Measurements from ENCODE around the gene ITGB6. TPM values are rescaled to one million over a fixed set of nuclear protein-coding genes. Genes with fewer than 3 reads are reported as not detected.

ITGB6 gene
- total and polyA plus RNA-seq, 10 of the 15 experiments (the other 5 are each of a cell fraction or from before 2014, with no cell fraction given), result 0.04 TPM; not detected in 9

DNA sequence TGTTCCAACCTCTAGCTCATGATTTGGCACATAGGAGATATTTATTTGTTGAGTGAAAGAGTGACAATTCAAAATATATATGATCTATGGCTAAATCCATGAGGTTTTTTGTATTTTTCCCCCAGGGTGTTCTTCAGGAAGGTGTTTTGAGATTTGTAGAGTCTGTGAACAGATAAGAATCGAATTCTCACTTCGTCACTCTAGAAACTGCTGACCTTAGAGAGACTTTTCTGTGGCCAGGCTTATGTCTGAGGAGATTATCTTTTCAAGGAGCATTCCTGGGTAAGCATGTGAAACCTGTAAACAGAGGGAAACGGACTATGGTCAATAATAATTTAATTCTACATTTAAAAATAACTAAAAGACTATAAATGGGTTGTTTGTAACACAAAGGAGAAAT, 849 bp upstream of the ITGB6 start:
- intact Hi-C loops (cut with micrococcal nuclease; ENCODE audit: unreplicated experiment) (loop anchor here (10.0 kb wide), 1 partner anchor 306 kb away; no protein-coding TSS in a partner anchor), in situ Hi-C loops (cut with MboI) (no loop called here)
- Histone ChIP-seq H3K27me3 (replicated peaks in 1 of 2; ENCODE audit: control insufficient read depth in 2 of 2, insufficient read depth in 2 of 2, low read length in 1 of 2) (no peaks in the 10 kb centered on the region), H2AFZ (ENCODE audit: control insufficient read depth, low read depth, low read length) (no peak overlapping the region), H3K9me3 (replicated peaks; ENCODE audit: control insufficient read depth, insufficient read depth, low read length) (no peaks in the 10 kb centered on the region), H3K9ac (ENCODE audit: control insufficient read depth, insufficient read depth, low read length) (no peak overlapping the region), H3K4me2 (ENCODE audit: control insufficient read depth, insufficient read depth) (no peak overlapping the region), H3K27ac (ENCODE audit: control insufficient read depth, insufficient read depth) (no peak overlapping the region), H3K79me2 (ENCODE audit: control insufficient read depth, insufficient read depth, low read length) (no peaks in the 10 kb centered on the region), H3K4me3 (no peak overlapping the region), H4K20me1 (ENCODE audit: control insufficient read depth, insufficient read depth) (no peaks in the 10 kb centered on the region), H3K4me1 (ENCODE audit: control insufficient read depth, insufficient read depth, low read length) (no peaks in the 10 kb centered on the region), H3K36me3 (ENCODE audit: control insufficient read depth in 2 of 2, insufficient read depth in 2 of 2, low read length in 1 of 2) (no peaks in the 10 kb centered on the region; a peak in 1 of 4 replicates)
- whole genome bisulfite sequencing (ENCODE audit: insufficient coverage, insufficient replicate concordance, low lambda C conversion rate, missing lambda C conversion rate), result 64% methylated on average over 3 of the region's 3 CpGs
- TF ChIP-seq SMARCA5 (IDR thresholded peaks at IDR 0.05), result no peak
- TF ChIP-seq SUPT20H (IDR thresholded peaks at IDR 0.05; ENCODE audit: borderline replicate concordance, control insufficient read depth, low read depth, low read length), result no peak
- TF ChIP-seq, protein P1, sequence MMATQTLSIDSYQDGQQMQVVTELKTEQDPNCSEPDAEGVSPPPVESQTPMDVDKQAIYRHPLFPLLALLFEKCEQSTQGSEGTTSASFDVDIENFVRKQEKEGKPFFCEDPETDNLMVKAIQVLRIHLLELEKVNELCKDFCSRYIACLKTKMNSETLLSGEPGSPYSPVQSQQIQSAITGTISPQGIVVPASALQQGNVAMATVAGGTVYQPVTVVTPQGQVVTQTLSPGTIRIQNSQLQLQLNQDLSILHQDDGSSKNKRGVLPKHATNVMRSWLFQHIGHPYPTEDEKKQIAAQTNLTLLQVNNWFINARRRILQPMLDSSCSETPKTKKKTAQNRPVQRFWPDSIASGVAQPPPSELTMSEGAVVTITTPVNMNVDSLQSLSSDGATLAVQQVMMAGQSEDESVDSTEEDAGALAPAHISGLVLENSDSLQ (IDR thresholded peaks at IDR 0.05), result no peak
- TF ChIP-seq CBFB (IDR thresholded peaks at IDR 0.05; ENCODE audit: low read depth), result no peak
- TF ChIP-seq, protein P2, sequence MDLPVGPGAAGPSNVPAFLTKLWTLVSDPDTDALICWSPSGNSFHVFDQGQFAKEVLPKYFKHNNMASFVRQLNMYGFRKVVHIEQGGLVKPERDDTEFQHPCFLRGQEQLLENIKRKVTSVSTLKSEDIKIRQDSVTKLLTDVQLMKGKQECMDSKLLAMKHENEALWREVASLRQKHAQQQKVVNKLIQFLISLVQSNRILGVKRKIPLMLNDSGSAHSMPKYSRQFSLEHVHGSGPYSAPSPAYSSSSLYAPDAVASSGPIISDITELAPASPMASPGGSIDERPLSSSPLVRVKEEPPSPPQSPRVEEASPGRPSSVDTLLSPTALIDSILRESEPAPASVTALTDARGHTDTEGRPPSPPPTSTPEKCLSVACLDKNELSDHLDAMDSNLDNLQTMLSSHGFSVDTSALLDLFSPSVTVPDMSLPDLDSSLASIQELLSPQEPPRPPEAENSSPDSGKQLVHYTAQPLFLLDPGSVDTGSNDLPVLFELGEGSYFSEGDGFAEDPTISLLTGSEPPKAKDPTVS (IDR thresholded peaks at IDR 0.05; ENCODE audit: low read depth, low read length), result no peak
- no peak for TF ChIP-seq HDAC6 (IDR thresholded peaks at IDR 0.05; ENCODE audit: unreplicated experiment)
- TF ChIP-seq SREBF1 (IDR thresholded peaks at IDR 0.05; ENCODE audit: low read length), result no peak
- no peak for TF ChIP-seq KDM1A (IDR thresholded peaks at IDR 0.05; ENCODE audit: borderline replicate concordance)
- no peak for TF ChIP-seq CBX5 (IDR thresholded peaks at IDR 0.05; ENCODE audit: low read depth)
- TF ChIP-seq POU2F2 (IDR thresholded peaks at IDR 0.05; ENCODE audit: borderline replicate concordance, low read depth, low read length), result no peak
- TF ChIP-seq ZNF622 (IDR thresholded peaks at IDR 0.05), result no peak
- no peak for TF ChIP-seq SIX5 (IDR thresholded peaks at IDR 0.05; ENCODE audit: low read depth, low read length, severe bottlenecking)
- SMC1A ChIA-PET (ENCODE audit: uncharacterized antibody, unreplicated experiment), result interaction anchor here (0.6 to 1.8 kb wide), 3 partner anchors 8 to 91 kb away, joined by 3 to 6 read pairs (median 3); no protein-coding TSS in a partner anchor
- no peak for DNase-seq (ENCODE audit: low read depth, low spot score)
- no peak for FAIRE-seq
- CTCF ChIA-PET, result interaction anchor here (0.7 kb wide), 1 partner anchor 1103 kb away, joined by 3 read pairs; no protein-coding TSS in a partner anchor
- RAD21 ChIA-PET (ENCODE audit: unreplicated experiment), result no interaction called here
- ATAC-seq, result no peak
- POLR2A ChIA-PET, result no interaction called here
- no TSS peak for BruUV-seq (replicated peaks)

All from GM12878 (cell line).